Right atrium auricular region (tissue), 2 donors: ENCODE measurements around the gene TRIM34. TPM values are rescaled to one million over a fixed set of nuclear protein-coding genes. Genes with fewer than 3 reads are reported as not detected.
"Not testable (repeated sequence)": the region's sequence is repeated elsewhere in the genome, so short reads cannot be mapped to it uniquely, and the experiment has no call there.

ENCODE experiments used
- DNase-seq: peaks from one replicate; pipeline ENCODE4 v3.0.0-alpha.2; 2019; ENCODE audit warnings: low spot score
- H3K27ac ChIP-seq, 2 donors: fragments of 200-600 bp; sonication (generic); 1 replicate in 1 of 2; 2 replicates in 1 of 2; pipeline ENCODE4 v1.5.1; 2016 to 2019
- H3K27me3 ChIP-seq, 2 donors: fragments of 200-600 bp; sonication (generic); one replicate each; pipeline versions ENCODE4 v1.5.1 to v1.6.0; 2017 to 2019
- H3K36me3 ChIP-seq: fragments of 200-600 bp; sonication (generic); one replicate; pipeline ENCODE4 v1.5.1; 2016
- H3K4me1 ChIP-seq, 2 donors: fragments of 200-600 bp; sonication (generic); one replicate each; pipeline versions ENCODE4 v1.5.1 to v1.6.0; 2017 to 2019
- H3K4me3 ChIP-seq, 2 donors: fragments of 200-600 bp; sonication (generic); 1 replicate in 1 of 2; 2 replicates in 1 of 2; pipeline ENCODE4 v1.5.1; 2017 to 2019; ENCODE audit warnings: mild to moderate bottlenecking in 1 of 2, moderate library complexity in 1 of 2
- H3K9me3 ChIP-seq, 2 donors: fragments of 200-600 bp; sonication (generic); one replicate each; pipeline ENCODE4 v1.5.1; 2019
- CTCF ChIP-seq, 2 donors: fragments of 200-600 bp; sonication (generic); IDR thresholded peaks; one replicate each; pipeline ENCODE4 v1.5.1; 2019; ENCODE audit warnings: antibody characterized with exemption in 2 of 2
- total RNA-seq, 2 donors: library from RNA; depleted of rRNA; stranded (reverse); fragments of >200 nt; gene quantifications; one replicate each; pipeline ENCODE4 v1.1.0, GENCODE V29; 2016

The TRIM34 gene
- total RNA-seq, 2 donors from 2014 or later = 1.4 to 3.8 TPM

- H3K27ac ChIP-seq = no peak overlapping the region
- no peak overlapping the region for H3K4me3 ChIP-seq
- peaks cover 0 to 5% of the 10 kb centered on the region in 2 donors for H3K4me1 ChIP-seq
- H3K36me3 ChIP-seq = no peaks in the 10 kb centered on the region
- no peak for TF ChIP-seq CTCF (IDR thresholded peaks at IDR 0.05)
- no peaks in the 10 kb centered on the region for H3K27me3 ChIP-seq
- H3K9me3 ChIP-seq = no peaks in the 10 kb centered on the region
- no peak for DNase-seq
Measured at GRCh38 chr11:5591613-5592012, 33.2 kb upstream of the TRIM34 start.

GRCh38 chr11:5592615-5593014 lies 32.2 kb upstream of the TRIM34 start:
- DNase-seq = no peak
- H3K27ac ChIP-seq = no peak overlapping the region
- H3K4me1 ChIP-seq = peaks cover 0 to 15% of the 10 kb centered on the region in 2 donors
- H3K4me3 ChIP-seq = no peak overlapping the region
- no peaks in the 10 kb centered on the region for H3K9me3 ChIP-seq
- H3K36me3 ChIP-seq = no peaks in the 10 kb centered on the region
- no peak for TF ChIP-seq CTCF (IDR thresholded peaks at IDR 0.05)
- H3K27me3 ChIP-seq = no peaks in the 10 kb centered on the region

- no peaks in the 10 kb centered on the region for H3K36me3 ChIP-seq
- H3K27ac ChIP-seq = no peak overlapping the region
- H3K4me1 ChIP-seq = peaks cover 0 to 17% of the 10 kb centered on the region in 2 donors
- DNase-seq = no peak
- H3K9me3 ChIP-seq = no peaks in the 10 kb centered on the region
- H3K4me3 ChIP-seq = no peak overlapping the region
- TF ChIP-seq CTCF (IDR thresholded peaks at IDR 0.05) = no peak
- no peaks in the 10 kb centered on the region for H3K27me3 ChIP-seq
Measured at GRCh38 chr11:5593146-5593545, 31.7 kb upstream of the TRIM34 start.

- Histone ChIP-seq H3K4me3 (peak within 1 kb of the TSS; percentile 41 to 54), H3K36me3 (no peaks in the 10 kb centered on the region), H3K9me3 (no peaks in the 10 kb centered on the region), H3K27me3 (no peaks in the 10 kb centered on the region), H3K27ac (peak within 1 kb of the TSS in 1 of 2 donors; percentile 39), H3K4me1 (peaks cover 0 to 22% of the 10 kb centered on the region in 2 donors)
- DNase-seq = peak; percentile 67
- no peak for TF ChIP-seq CTCF (IDR thresholded peaks at IDR 0.05)
Measured at GRCh38 chr11:5596607-5597201, 28.1 kb upstream of the TRIM34 start, which contains the start of gene TRIM6. TSS of gene TRIM6 (plus strand) at chr11:5596637. CDS start at chr11:5596898, 261 bp downstream.

- Histone ChIP-seq H3K4me1 (peaks cover 0 to 22% of the 10 kb centered on the region in 2 donors), H3K9me3 (no peaks in the 10 kb centered on the region), H3K27ac (no peak overlapping the region), H3K4me3 (no peak overlapping the region), H3K27me3 (no peaks in the 10 kb centered on the region), H3K36me3 (no peaks in the 10 kb centered on the region)
- DNase-seq = no peak
- TF ChIP-seq CTCF (IDR thresholded peaks at IDR 0.05) = no peak
Measured at GRCh38 chr11:5597953-5598352, 26.8 kb upstream of the TRIM34 start.

- no peak overlapping the region for H3K4me3 ChIP-seq
- H3K9me3 ChIP-seq = no peaks in the 10 kb centered on the region
- H3K27ac ChIP-seq = peak overlapping the region; percentile 24 to 40
- no peaks in the 10 kb centered on the region for H3K36me3 ChIP-seq
- DNase-seq = peak; percentile 79
- TF ChIP-seq CTCF (IDR thresholded peaks at IDR 0.05) = peak; percentile 46 to 70
- H3K4me1 ChIP-seq = peaks cover 0 to 22% of the 10 kb centered on the region in 2 donors
- no peaks in the 10 kb centered on the region for H3K27me3 ChIP-seq
Measured at GRCh38 chr11:5600374-5600851, 24.4 kb upstream of the TRIM34 start.

GRCh38 chr11:5602791-5603190 lies 22.0 kb upstream of the TRIM34 start:
- not testable (repeated sequence) for H3K9me3 ChIP-seq, DNase-seq, H3K27me3 ChIP-seq, H3K4me3 ChIP-seq, H3K36me3 ChIP-seq, H3K4me1 ChIP-seq, H3K27ac ChIP-seq
